Measurements from ENCODE around the gene SEMA4C. TPM values are rescaled to one million over a fixed set of nuclear protein-coding genes. Genes with fewer than 3 reads are reported as not detected.

SEMA4C gene
- total and polyA plus RNA-seq, 11 donors, result 11.7 to 29.6 (median 20.6) TPM

DNA sequence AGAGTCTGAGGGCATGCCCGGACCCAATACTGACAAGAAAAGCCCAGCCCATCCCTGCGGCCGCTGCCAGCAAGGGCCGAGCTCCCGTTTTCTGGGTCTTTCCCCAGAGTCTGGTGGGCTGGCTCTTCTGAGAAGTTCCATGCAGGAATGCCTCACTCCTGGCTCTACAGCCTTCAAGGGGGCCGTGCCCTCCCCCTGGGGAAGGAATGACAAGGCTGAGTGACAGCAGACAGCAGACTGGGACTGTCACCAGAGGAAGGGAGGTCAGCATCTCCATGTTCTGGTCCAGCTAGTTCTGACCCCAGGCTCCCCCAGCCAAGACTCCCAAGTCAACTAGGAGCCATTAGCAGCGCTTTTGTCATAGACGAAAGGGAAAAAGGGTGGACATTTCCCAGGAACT lies 13.0 kb upstream of the SEMA4C start:
- peaks cover 0 to 47% (median 24%) of the 10 kb centered on the region in 12 donors for H3K4me1 ChIP-seq
- TF ChIP-seq POLR2A (IDR thresholded peaks at IDR 0.05), result no peak
- TF ChIP-seq, protein P1, sequence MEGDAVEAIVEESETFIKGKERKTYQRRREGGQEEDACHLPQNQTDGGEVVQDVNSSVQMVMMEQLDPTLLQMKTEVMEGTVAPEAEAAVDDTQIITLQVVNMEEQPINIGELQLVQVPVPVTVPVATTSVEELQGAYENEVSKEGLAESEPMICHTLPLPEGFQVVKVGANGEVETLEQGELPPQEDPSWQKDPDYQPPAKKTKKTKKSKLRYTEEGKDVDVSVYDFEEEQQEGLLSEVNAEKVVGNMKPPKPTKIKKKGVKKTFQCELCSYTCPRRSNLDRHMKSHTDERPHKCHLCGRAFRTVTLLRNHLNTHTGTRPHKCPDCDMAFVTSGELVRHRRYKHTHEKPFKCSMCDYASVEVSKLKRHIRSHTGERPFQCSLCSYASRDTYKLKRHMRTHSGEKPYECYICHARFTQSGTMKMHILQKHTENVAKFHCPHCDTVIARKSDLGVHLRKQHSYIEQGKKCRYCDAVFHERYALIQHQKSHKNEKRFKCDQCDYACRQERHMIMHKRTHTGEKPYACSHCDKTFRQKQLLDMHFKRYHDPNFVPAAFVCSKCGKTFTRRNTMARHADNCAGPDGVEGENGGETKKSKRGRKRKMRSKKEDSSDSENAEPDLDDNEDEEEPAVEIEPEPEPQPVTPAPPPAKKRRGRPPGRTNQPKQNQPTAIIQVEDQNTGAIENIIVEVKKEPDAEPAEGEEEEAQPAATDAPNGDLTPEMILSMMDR (IDR thresholded peaks at IDR 0.05), result no peak
- DNase-seq (no peak), ATAC-seq (no peak)
- intact Hi-C loops (cut with DNase I), result no loop called here
- WGBS, 4 donors, result 71 to 89% (median 87%) methylated on average over 7 to 8 of the region's 8 CpGs
- peaks cover 0 to 4% (median 0%) of the 10 kb centered on the region in 9 donors for H3K27me3 ChIP-seq
- H3K9me3 ChIP-seq, result no peaks in the 10 kb centered on the region
- no peak overlapping the region for H3K27ac ChIP-seq
- H3K4me3 ChIP-seq, result no peak overlapping the region
- H3K36me3 ChIP-seq, result no peaks in the 10 kb centered on the region

DNA sequence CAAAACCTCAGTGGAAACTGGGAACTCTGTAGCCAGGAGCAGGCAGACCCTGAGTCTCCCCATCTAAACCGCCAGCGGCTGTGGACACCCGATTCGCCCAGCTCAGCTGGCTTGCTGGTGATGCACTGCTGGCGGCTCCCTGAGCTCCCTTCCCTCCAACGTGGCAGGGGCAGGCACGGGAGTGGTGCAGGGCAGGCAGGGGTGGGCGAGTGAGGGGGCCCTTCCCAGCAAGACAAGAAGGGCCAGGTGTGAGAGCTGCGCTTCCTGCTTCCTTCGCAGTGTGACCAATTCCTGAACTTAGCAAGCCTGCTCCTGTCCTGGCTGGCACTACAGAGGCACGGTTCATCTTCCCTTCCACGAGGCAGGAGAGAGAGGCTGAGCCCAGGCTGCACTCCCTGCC lies 12.3 kb upstream of the SEMA4C start:
- peak overlapping the region in 1 of 12 donors; percentile 6 for H3K27ac ChIP-seq
- H3K4me3 ChIP-seq, result no peak overlapping the region
- TF ChIP-seq, protein P1 (IDR thresholded peaks at IDR 0.05), result no peak
- no peak for TF ChIP-seq POLR2A (IDR thresholded peaks at IDR 0.05)
- ATAC-seq, result no peak
- peaks cover 0 to 4% (median 0%) of the 10 kb centered on the region in 9 donors for H3K27me3 ChIP-seq
- H3K9me3 ChIP-seq, result no peaks in the 10 kb centered on the region
- no peak for DNase-seq
- intact Hi-C loops (cut with DNase I), result no loop called here
- no peaks in the 10 kb centered on the region for H3K36me3 ChIP-seq
- WGBS, 4 donors, result 79 to 83% (median 81%) methylated on average over 12 of the region's 12 CpGs
- H3K4me1 ChIP-seq, result peaks cover 0 to 40% (median 18%) of the 10 kb centered on the region in 12 donors

DNA sequence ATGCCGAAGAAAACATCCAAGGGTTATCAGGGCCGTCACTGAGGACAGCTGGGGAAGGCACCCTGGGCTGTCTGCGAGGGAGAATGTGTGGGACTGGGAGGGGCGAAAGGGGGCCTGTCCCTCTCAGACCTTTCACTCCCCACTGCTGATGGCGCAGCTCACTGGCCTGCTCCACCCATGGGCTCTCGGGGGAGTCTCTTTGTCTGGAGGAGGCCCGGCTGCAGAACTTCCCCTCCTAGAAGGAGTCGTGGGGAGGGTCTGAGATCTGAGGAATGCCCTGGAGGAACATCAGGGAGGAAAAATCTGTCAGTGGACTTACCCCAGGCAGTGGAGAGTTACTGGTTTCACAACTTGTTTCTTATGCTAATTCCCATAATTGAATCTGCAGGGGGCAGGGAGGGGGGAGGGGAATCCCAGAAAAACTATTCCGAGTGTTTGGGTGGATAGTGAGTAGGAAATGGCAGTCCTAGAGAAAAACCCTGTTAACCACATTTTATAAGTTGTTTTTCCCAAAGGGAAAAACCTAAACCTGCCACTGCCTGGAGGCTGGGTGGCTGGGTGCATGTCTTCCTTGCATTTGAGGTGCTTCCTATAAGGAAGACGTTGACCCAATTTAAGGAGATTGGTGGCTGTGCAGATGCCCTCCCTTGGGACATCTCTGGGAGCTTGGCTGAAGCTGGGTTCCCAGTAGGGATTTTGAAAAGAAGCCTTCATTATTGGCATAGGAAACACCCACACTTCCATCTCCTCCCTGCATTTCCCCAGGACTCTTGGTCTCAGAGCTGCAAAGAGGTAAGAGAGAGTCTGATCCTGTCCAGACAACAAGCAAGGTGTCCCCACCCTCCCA lies 11.7 kb upstream of the SEMA4C start:
- Histone ChIP-seq H3K27me3 (peaks cover 0 to 4% (median 0%) of the 10 kb centered on the region in 9 donors), H3K27ac (peak overlapping the region in 4 of 12 donors; percentile 17 to 34 (median 26)), H3K9me3 (no peaks in the 10 kb centered on the region), H3K4me3 (no peak overlapping the region), H3K36me3 (no peaks in the 10 kb centered on the region), H3K4me1 (peaks cover 0 to 37% (median 17%) of the 10 kb centered on the region in 12 donors)
- ATAC-seq, result peak in 2 of 4 donors; percentile 33 to 34
- 46 to 62% (median 54%) methylated on average over 10 of the region's 10 CpGs for WGBS, 4 donors
- peak in 1 of 5 donors; percentile 56 for DNase-seq
- intact Hi-C loops (cut with DNase I), result no loop called here
- TF ChIP-seq, protein P1 (IDR thresholded peaks at IDR 0.05), result no peak
- TF ChIP-seq POLR2A (IDR thresholded peaks at IDR 0.05), result no peak

DNA sequence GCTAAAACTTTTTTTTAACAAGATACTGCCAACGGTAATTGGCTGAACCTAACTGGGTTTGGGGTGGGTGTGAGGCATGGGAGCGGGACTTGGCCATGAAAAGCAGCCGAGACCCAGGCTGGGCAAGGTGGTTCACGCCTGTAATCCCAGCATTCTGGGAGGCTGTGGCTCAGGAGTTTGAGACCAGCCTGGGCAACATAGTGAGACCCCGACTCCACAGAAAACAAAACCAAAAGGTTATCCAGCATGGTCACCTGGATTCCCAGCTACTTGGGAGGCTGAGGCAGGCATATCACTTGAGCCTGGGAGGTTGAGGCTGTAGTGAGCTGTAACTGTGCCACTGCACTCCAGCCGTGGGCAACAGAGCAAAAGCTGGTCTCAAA lies 11.0 kb upstream of the SEMA4C start:
- peak overlapping the region in 2 of 12 donors; percentile 32 to 34 for H3K27ac ChIP-seq
- WGBS, 4 donors, result 88 to 94% (median 90%) methylated on average over 6 of the region's 6 CpGs
- H3K4me1 ChIP-seq, result peaks cover 0 to 39% (median 17%) of the 10 kb centered on the region in 12 donors
- no peaks in the 10 kb centered on the region for H3K9me3 ChIP-seq
- TF ChIP-seq, protein P1 (IDR thresholded peaks at IDR 0.05), result no peak
- no peak for TF ChIP-seq POLR2A (IDR thresholded peaks at IDR 0.05)
- no peaks in the 10 kb centered on the region for H3K36me3 ChIP-seq
- intact Hi-C loops (cut with DNase I), result no loop called here
- DNase-seq (no peak), ATAC-seq (no peak)
- H3K27me3 ChIP-seq, result peaks cover 0 to 4% (median 0%) of the 10 kb centered on the region in 9 donors
- H3K4me3 ChIP-seq, result no peak overlapping the region

Measured in heart left ventricle (tissue), 16 donors.